Neural progenitor cell (in vitro differentiated cells): Measurements from ENCODE around the gene ADAMTSL1.

ENCODE experiments used
- CTCF ChIP-seq: fragments of 200-600 bp; sonication (generic); IDR thresholded peaks from 2 replicates; pipeline ENCODE4 v1.5.1; 2017; ENCODE audit warnings: antibody characterized with exemption, mild to moderate bottlenecking
- EZH2phosphoT487 ChIP-seq: fragments of 200-600 bp; sonication (generic); IDR thresholded peaks from 2 replicates; pipeline ENCODE4 v1.6.1; 2017; ENCODE audit warnings: antibody characterized with exemption

GRCh38 chr9:18728642-18729041 lies 254.7 kb downstream of the ADAMTSL1 start:
- TF ChIP-seq CTCF, result no peak
- no peak for TF ChIP-seq EZH2phosphoT487
